Kidney (tissue), 14 donors: ENCODE data around the gene IFI27L1. TPM values are rescaled to one million over a fixed set of nuclear protein-coding genes. Genes with fewer than 3 reads are reported as not detected.

Experiments
- DNase-seq, 5 donors: peaks; one replicate each; pipeline ENCODE4 v3.0.0-alpha.2; 2013 to 2020
- FAIRE-seq: peaks from 2 replicates; lab custom pipeline; 2012; peaks lifted over from hg19 to GRCh38; lab: Jason Lieb, UNC
- H3K27ac ChIP-seq, 2 donors: one replicate each; pipeline ENCODE4 v1.7.0; 2013; ENCODE audit warnings: low read depth in 2 of 2, low read length in 2 of 2, inconsistent platforms in 1 of 2
- H3K27me3 ChIP-seq: one replicate; pipeline ENCODE4 v1.7.1; 2013; ENCODE audit warnings: low read length, inconsistent platforms; ENCODE audit not compliant: control insufficient read depth, insufficient read depth
- H3K36me3 ChIP-seq, 3 donors: one replicate each; pipeline versions ENCODE4 v1.7.0 to v1.7.1; 2013; ENCODE audit warnings: low read length in 3 of 3, control low read depth in 1 of 3, inconsistent platforms in 1 of 3; ENCODE audit not compliant: insufficient read depth in 3 of 3, control insufficient read depth in 2 of 3
- H3K4me1 ChIP-seq, 3 donors: one replicate each; pipeline versions ENCODE4 v1.7.0 to v1.7.1; 2013; ENCODE audit warnings: low read length in 3 of 3, inconsistent platforms in 1 of 3, low read depth in 1 of 3; ENCODE audit not compliant: control insufficient read depth in 2 of 3, insufficient read depth in 2 of 3
- H3K4me3 ChIP-seq, 3 donors: one replicate each; pipeline versions ENCODE4 v1.7.0 to v1.8.1; 2013; ENCODE audit warnings: low read length in 3 of 3, control low read depth in 1 of 3, inconsistent platforms in 1 of 3
- H3K9ac ChIP-seq, 3 donors: one replicate each; pipeline versions ENCODE4 v1.7.0 to v1.7.1; 2013; ENCODE audit warnings: low read length in 3 of 3, control low read depth in 1 of 3, inconsistent platforms in 1 of 3
- H3K9me3 ChIP-seq, 3 donors: one replicate each; pipeline versions ENCODE4 v1.7.0 to v1.7.1; 2013; ENCODE audit warnings: low read length in 3 of 3, control low read depth in 1 of 3, inconsistent platforms in 1 of 3; ENCODE audit not compliant: control insufficient read depth in 2 of 3, insufficient read depth in 1 of 3
- CTCF ChIP-seq: IDR thresholded peaks from 3 replicates; pipeline ENCODE4 v1.5.1; 2012; ENCODE audit warnings: mild to moderate bottlenecking, moderate library complexity, borderline replicate concordance; ENCODE audit not compliant: insufficient read depth; ENCODE audit errors: extremely low read depth
- intact Hi-C: fragments of 100-400 bp; cut with DNase I; formaldehyde crosslinking; loops from one replicate; pipeline ENCODE4 v1.11.1; 2022
- polyA plus RNA-seq: library from polyadenylated mRNA; stranded (reverse); fragments of 350-450 nt; fragmentation: Illumina TruSeq; extraction: RNeasy Lipid Tissue Mini Kit (QIAGEN cat#74804); gene quantifications from one replicate; pipeline ENCODE4 v1.2.3, GENCODE V29; 2014; ENCODE audit warnings: low read depth, low replicate concordance; ENCODE audit not compliant: insufficient read depth
- total RNA-seq: library from RNA; stranded (reverse); fragmentation: NEBNext Ultra II Directional; extraction: Animal tissue kit (Norgen Biotek cat#: 25700); gene quantifications from one replicate; pipeline ENCODE4 v1.2.1, GENCODE V29; 2021
- donor health status: control.
- donor health status: control.
- donor health status: control.
- donor health status: control.
- donor health status: control.
- donor health status: DM: yes; HTN: yes; CAD: no.
- donor health status: Normal renal cell carcinoma (clear cell type).

IFI27L1 gene
- total and polyA plus RNA-seq, 2 donors from 2014 or later: 22.5 to 30.6 TPM

DNA sequence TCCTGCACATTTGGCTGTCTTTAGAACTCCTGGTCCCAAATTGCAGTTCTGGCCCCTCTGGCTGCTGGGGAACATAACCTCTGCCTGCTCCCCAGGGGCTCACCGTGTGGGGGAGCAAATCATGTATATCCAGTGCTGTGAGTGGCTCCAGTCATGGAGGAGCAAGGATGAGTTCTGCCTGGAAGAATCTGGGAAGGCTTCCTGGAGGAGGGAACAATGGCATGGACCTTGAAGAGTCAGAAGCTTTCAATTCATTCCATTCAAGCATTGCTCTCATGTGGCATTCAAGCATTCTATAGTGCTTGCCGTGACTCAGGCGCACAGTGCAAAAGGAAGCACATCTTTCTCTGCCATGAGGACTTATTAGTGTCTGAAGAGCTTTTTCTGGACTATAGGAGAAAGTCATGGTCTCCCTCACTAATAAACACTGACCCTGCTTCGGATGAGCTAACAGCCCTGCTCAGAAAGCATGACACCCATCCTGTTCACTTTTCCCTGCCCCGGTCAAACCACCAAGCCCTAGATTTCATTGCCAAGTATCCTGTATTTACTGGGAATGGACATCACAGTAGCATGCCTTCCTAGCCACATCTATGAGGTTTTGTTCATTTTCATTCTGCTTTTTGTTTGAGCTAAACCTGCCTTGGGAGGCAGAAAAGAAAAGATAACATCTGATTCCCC, 32.9 kb downstream of the IFI27L1 start:
- FAIRE-seq: no peak
- peak overlapping the region in 1 of 2 donors; percentile 29 for H3K27ac ChIP-seq
- peak in 1 of 5 donors; percentile 4 for DNase-seq
- peak overlapping the region in 1 of 3 donors; percentile 4 for H3K4me3 ChIP-seq
- no peaks in the 10 kb centered on the region for H3K27me3 ChIP-seq
- peak overlapping the region in 1 of 3 donors; percentile 22 for H3K9ac ChIP-seq
- no peak for TF ChIP-seq CTCF
- no peaks in the 10 kb centered on the region for H3K9me3 ChIP-seq
- no peaks in the 10 kb centered on the region for H3K36me3 ChIP-seq
- H3K4me1 ChIP-seq: peaks cover 0 to 3% (median 0%) of the 10 kb centered on the region in 3 donors
- intact Hi-C loops: no loop called here

- Histone ChIP-seq H3K9ac (peak overlapping the region in 1 of 3 donors; percentile 22), H3K4me1 (peaks cover 0 to 3% (median 0%) of the 10 kb centered on the region in 3 donors), H3K9me3 (peaks cover 0 to 6% (median 0%) of the 10 kb centered on the region in 3 donors), H3K4me3 (no peak overlapping the region), H3K27me3 (no peaks in the 10 kb centered on the region), H3K36me3 (no peaks in the 10 kb centered on the region), H3K27ac (peak overlapping the region; percentile 11 to 29)
- DNase-seq (peak in 1 of 5 donors; percentile 8), FAIRE-seq (no peak)
- no peak for TF ChIP-seq CTCF
- intact Hi-C loops: no loop called here
Measured at GRCh38 chr14:94114589-94115057, 33.5 kb downstream of the IFI27L1 start.

DNA sequence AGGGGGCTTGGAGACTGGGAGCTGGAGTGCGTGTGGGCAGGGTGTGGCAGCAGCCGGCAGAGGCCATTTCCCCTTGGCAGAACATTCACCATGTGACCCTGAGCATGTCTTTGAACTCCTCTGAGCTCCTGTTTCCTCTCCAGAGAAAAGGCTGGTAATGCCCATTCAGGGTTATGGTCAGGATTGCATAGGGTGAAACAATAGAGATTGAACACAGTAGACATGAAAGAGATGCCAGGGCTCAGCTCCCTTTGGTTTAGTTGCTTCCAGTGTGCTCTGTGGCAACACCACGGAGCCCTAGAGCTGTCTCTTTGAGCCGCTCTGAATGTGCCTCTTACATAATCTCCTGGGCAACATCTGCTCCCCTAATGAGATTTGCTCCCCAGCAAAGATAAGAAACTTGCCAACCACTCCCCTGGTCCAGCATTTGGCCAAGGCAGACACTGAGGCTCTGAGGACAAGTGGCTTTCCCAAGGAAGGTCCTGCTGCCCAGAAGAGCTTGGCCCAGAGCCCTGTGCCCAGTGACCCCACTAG, 34.0 kb downstream of the IFI27L1 start:
- Histone ChIP-seq H3K27me3 (no peaks in the 10 kb centered on the region), H3K4me3 (no peak overlapping the region), H3K9ac (no peak overlapping the region), H3K4me1 (peaks cover 0 to 3% (median 0%) of the 10 kb centered on the region in 3 donors), H3K9me3 (peaks cover 0 to 9% (median 0%) of the 10 kb centered on the region in 3 donors), H3K36me3 (no peaks in the 10 kb centered on the region), H3K27ac (peak overlapping the region; percentile 11 to 29)
- intact Hi-C loops: no loop called here
- peak in 2 of 5 donors; percentile 12 to 20 for DNase-seq
- no peak for TF ChIP-seq CTCF
- FAIRE-seq: no peak
